Activated CD4-positive, alpha-beta T cell treated with anti-CD3 and anti-CD28 coated beads, Interleukin-10, Interleukin-2, amounts not matched to agents 100 ng/mL and 50 ng/mL, durations not matched to agents 16 hours and 8 hours (primary cell): Measurements from ENCODE around the gene BRMS1.
A peak's percentile ranks its signal among the peaks of the same experiment; 100 is the strongest.

Experiments
- DNase-seq: peaks from one replicate; pipeline ENCODE4 v3.0.0-alpha.2; 2020

BRMS1 gene

GRCh38 chr11:66302656-66303055, 42.2 kb downstream of the BRMS1 start:
- DNase-seq, result no peak

- no peak for DNase-seq
These were observed 45.7 kb downstream of the BRMS1 start for GRCh38 chr11:66299186-66299585.

GRCh38 chr11:66297610-66298009, 47.3 kb downstream of the BRMS1 start:
- no peak for DNase-seq

GRCh38 chr11:66294626-66295620, 50.0 kb downstream of the BRMS1 start:
- DNase-seq, result no peak

GRCh38 chr11:66293777-66294625, 50.9 kb downstream of the BRMS1 start:
- DNase-seq, result no peak

GRCh38 chr11:66293352-66293751, 51.6 kb downstream of the BRMS1 start:
- no peak for DNase-seq

- no peak for DNase-seq
These were observed 52.2 kb downstream of the BRMS1 start for GRCh38 chr11:66292543-66293332.

GRCh38 chr11:66291706-66292542, 53.0 kb downstream of the BRMS1 start, which contains the start of gene TMEM151A:
Gene TMEM151A (plus strand): TSS chr11:66291894. CDS start chr11:66292014, 120 bp downstream.
- no peak for DNase-seq

GRCh38 chr11:66291303-66291705, 53.6 kb downstream of the BRMS1 start:
- DNase-seq, result no peak

GRCh38 chr11:66290330-66290621, 54.6 kb downstream of the BRMS1 start:
- no peak for DNase-seq

- DNase-seq, result peak; percentile 83
These were observed 55.2 kb downstream of the BRMS1 start for GRCh38 chr11:66289548-66290329.

- peak; percentile 100 for DNase-seq
These were observed 56.0 kb downstream of the BRMS1 start, which contains the start of gene YIF1A for GRCh38 chr11:66288671-66289547. Gene YIF1A (minus strand): TSS chr11:66289143. CDS start chr11:66288985, 158 bp downstream.

GRCh38 chr11:66287889-66288670, 56.8 kb downstream of the BRMS1 start:
- DNase-seq, result no peak
